Thyroid gland (tissue), 4 donors: ENCODE data around the gene NCS1.

Experiments used
- CTCF ChIP-seq, 6 experiments: fragments of 200-600 bp in 3 of 6; fragments of 450-650 bp in 3 of 6; sonication (generic) in 3 of 6; IDR thresholded peaks; one replicate each; pipeline ENCODE4 v1.5.1; 2016 to 2019; ENCODE audit warnings: antibody characterized with exemption in 6 of 6, mild to moderate bottlenecking in 2 of 6, inconsistent platforms in 1 of 6, moderate library complexity in 1 of 6
- POLR2A ChIP-seq, 2 donors: fragments of 450-650 bp; IDR thresholded peaks; one replicate each; pipeline ENCODE4 v1.6.1; 2017; ENCODE audit warnings: antibody characterized with exemption in 2 of 2, mild to moderate bottlenecking in 2 of 2, moderate library complexity in 1 of 2

- TF ChIP-seq CTCF (IDR thresholded peaks at IDR 0.05) (no peak), POLR2A (IDR thresholded peaks at IDR 0.05) (no peak)
Observed at GRCh38 chr9:130196643-130197042, 24.4 kb downstream of the NCS1 start.
